ENCODE results near the gene LRP5.
"Not testable (repeated sequence)": the region's sequence is repeated elsewhere in the genome, so short reads cannot be mapped to it uniquely, and the experiment has no call there.

The LRP5 gene

DNA sequence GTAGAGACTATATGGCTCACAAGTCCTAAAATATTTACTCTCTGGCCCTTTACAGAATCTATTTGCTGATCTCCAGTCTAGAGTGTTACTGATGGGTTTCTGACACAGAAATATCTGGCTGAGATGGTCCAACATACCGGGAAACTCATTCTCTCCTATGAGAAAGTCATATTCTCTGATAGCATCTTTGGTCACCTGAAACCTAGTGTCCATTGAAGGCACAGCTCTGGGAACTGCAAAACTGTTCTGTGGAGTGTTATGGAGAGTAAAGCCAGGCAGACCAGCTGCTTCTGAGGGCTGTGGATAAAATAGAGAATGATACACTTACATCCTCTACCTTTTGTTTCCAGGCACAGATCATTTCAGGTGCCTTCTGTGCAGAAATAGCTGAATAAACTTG is 38.1 kb upstream of the LRP5 start:
- TF ChIP-seq, protein P1, sequence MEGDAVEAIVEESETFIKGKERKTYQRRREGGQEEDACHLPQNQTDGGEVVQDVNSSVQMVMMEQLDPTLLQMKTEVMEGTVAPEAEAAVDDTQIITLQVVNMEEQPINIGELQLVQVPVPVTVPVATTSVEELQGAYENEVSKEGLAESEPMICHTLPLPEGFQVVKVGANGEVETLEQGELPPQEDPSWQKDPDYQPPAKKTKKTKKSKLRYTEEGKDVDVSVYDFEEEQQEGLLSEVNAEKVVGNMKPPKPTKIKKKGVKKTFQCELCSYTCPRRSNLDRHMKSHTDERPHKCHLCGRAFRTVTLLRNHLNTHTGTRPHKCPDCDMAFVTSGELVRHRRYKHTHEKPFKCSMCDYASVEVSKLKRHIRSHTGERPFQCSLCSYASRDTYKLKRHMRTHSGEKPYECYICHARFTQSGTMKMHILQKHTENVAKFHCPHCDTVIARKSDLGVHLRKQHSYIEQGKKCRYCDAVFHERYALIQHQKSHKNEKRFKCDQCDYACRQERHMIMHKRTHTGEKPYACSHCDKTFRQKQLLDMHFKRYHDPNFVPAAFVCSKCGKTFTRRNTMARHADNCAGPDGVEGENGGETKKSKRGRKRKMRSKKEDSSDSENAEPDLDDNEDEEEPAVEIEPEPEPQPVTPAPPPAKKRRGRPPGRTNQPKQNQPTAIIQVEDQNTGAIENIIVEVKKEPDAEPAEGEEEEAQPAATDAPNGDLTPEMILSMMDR (IDR thresholded peaks at IDR 0.05; ENCODE audit: borderline replicate concordance, insufficient read depth, low read depth, low read length): no peak
- no peak overlapping the region for H3K4me3 ChIP-seq (ENCODE audit: low read depth, low read length)

- H3K4me3 ChIP-seq (ENCODE audit: low read depth, low read length): no peak overlapping the region
- TF ChIP-seq, protein P1 (IDR thresholded peaks at IDR 0.05; ENCODE audit: borderline replicate concordance, insufficient read depth, low read depth, low read length): no peak
These were observed 36.5 kb upstream of the LRP5 start for GRCh38 chr11:68275721-68276507.

- TF ChIP-seq, protein P1 (IDR thresholded peaks at IDR 0.05; ENCODE audit: borderline replicate concordance, insufficient read depth, low read depth, low read length): no peak
- H3K4me3 ChIP-seq (ENCODE audit: low read depth, low read length): no peak overlapping the region
These were observed 35.5 kb upstream of the LRP5 start for GRCh38 chr11:68276861-68277260.

DNA sequence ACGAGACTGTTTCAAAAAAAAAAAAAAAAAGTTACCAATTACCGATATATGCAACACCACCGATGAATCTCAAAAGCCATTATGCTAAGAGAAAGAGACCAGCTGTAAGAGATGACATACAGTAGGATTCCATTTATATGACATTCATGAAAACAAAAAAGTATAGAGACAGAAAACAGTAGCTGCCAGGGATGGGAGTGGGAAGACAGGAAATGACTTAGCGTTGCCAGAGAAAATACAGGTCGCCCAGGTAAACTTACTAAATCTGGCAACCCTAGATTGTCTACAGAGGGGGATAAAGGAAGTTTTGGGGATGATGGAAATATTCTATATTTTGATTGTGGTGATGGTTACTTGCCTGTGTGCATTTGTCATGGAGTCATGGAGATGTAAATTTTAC is 32.7 kb upstream of the LRP5 start:
- no peak overlapping the region for H3K4me3 ChIP-seq (ENCODE audit: low read depth, low read length)
- TF ChIP-seq, protein P1 (IDR thresholded peaks at IDR 0.05; ENCODE audit: borderline replicate concordance, insufficient read depth, low read depth, low read length): no peak

DNA sequence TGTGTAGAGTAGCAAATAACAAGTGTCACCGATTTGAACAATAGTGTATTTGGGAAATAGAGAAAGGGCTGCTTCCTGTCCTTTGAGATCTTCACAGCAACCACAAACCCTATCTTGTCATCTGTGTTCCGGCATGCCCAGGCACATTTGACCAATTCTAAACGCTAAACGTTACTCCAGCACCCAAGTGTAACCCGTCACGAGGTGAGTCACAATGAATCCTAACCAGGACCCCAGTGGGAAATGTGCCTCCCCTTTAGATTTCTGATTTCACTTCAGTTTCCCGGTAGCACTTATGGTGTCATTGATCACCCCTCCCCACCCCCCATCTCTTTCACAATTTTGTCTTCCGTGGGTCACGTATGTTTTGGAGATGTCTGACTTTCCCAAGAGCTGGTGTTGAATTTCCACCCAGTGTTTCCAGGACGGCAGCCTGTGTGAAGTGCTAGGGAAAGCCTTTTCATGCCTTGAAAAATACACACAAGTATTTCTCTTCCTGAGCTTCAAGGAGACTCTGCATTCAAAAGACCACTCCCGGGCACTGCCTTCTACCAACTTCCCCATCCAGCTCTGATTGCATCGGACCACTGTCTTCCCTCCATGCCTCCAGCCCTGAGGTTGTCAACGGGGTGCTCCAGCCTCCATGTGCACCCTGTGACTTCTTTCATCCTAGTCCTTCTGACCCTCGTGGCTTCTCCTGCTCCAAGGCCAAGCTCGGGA is 30.1 kb upstream of the LRP5 start:
- TF ChIP-seq, protein P1 (IDR thresholded peaks at IDR 0.05; ENCODE audit: borderline replicate concordance, insufficient read depth, low read depth, low read length): no peak
- peak overlapping the region; percentile 15 for H3K4me3 ChIP-seq (ENCODE audit: low read depth, low read length)

GRCh38 chr11:68282861-68283230 is 29.5 kb upstream of the LRP5 start:
- no peak overlapping the region for H3K4me3 ChIP-seq (ENCODE audit: low read depth, low read length)
- TF ChIP-seq, protein P1 (IDR thresholded peaks at IDR 0.05; ENCODE audit: borderline replicate concordance, insufficient read depth, low read depth, low read length): no peak

DNA sequence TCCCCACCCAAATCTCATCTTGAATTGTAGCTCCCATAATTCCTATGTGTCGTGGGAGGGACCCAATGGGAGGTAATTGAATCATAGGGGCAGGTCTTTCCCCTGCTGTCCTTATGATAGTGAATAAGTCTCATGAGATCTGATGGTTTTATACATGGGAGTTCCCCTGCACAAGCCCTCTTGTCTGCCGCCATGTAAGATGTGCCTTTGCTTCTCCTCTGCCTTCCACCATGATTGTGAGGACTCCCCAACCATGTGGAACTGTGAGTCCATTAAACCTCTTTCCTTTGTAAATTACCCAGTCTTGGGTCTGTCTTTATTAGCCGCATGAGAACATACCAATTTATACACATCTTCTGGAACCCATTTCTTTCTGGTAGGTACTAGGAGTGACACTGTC is 27.8 kb upstream of the LRP5 start:
- H3K4me3 ChIP-seq (ENCODE audit: low read depth, low read length): not testable (repeated sequence)
